Left renal cortex interstitium (tissue), 4 donors: ENCODE measurements around the gene CDC14A. TPM values are rescaled to one million over a fixed set of nuclear protein-coding genes. Genes with fewer than 3 reads are reported as not detected.

Experiments used
- DNase-seq, 4 donors: peaks; one replicate each; pipeline ENCODE4 v3.0.0-alpha.2; 2013; ENCODE audit warnings: low read depth in 4 of 4, low spot score in 2 of 4, missing footprints in 1 of 4
- polyA plus RNA-seq, 4 donors: library from polyadenylated mRNA; unstranded; fragments of 120-200 nt; gene quantifications; one replicate each; pipeline ENCODE4 v1.2.1, GENCODE V29; 2013; ENCODE audit not compliant: insufficient read length in 4 of 4

The CDC14A gene
- polyA plus RNA-seq, 4 donors = 25.7 to 34.2 (median 28.9) TPM

- no peak for DNase-seq
Measured at GRCh38 chr1:100441146-100441545, 88.8 kb downstream of the CDC14A start.

- DNase-seq = no peak
Measured at GRCh38 chr1:100441651-100442050, 89.3 kb downstream of the CDC14A start.

- no peak for DNase-seq
Measured at GRCh38 chr1:100443811-100444571, 91.7 kb downstream of the CDC14A start.

GRCh38 chr1:100445565-100445964 lies 93.3 kb downstream of the CDC14A start:
- no peak for DNase-seq

GRCh38 chr1:100448366-100448765 lies 96.1 kb downstream of the CDC14A start:
- no peak for DNase-seq

- DNase-seq = no peak
Measured at GRCh38 chr1:100449477-100449876, 97.2 kb downstream of the CDC14A start.

- DNase-seq = no peak
Measured at GRCh38 chr1:100452641-100453040, 100.3 kb downstream of the CDC14A start.

- DNase-seq = no peak
Measured at GRCh38 chr1:100455478-100456072, 103.3 kb downstream of the CDC14A start.

GRCh38 chr1:100456880-100457279 lies 104.6 kb downstream of the CDC14A start:
- no peak for DNase-seq

- no peak for DNase-seq
Measured at GRCh38 chr1:100457683-100458082, 105.4 kb downstream of the CDC14A start.

GRCh38 chr1:100458661-100459357 lies 106.5 kb downstream of the CDC14A start:
- no peak for DNase-seq

- DNase-seq = peak in 2 of 4 donors; percentile 63 to 78
Measured at GRCh38 chr1:100459358-100460114, 107.2 kb downstream of the CDC14A start.

GRCh38 chr1:100461222-100461621 lies 108.9 kb downstream of the CDC14A start:
- DNase-seq = no peak

- DNase-seq = no peak
Measured at GRCh38 chr1:100462326-100463025, 110.2 kb downstream of the CDC14A start.

GRCh38 chr1:100463791-100464424 lies 111.6 kb downstream of the CDC14A start:
- DNase-seq = peak in 1 of 4 donors; percentile 52

- no peak for DNase-seq
Measured at GRCh38 chr1:100469578-100469977, 117.3 kb downstream of the CDC14A start.

GRCh38 chr1:100474834-100475233 lies 122.5 kb downstream of the CDC14A start:
- no peak for DNase-seq

GRCh38 chr1:100476735-100477290 lies 124.5 kb downstream of the CDC14A start:
- no peak for DNase-seq

GRCh38 chr1:100478816-100479215 lies 126.5 kb downstream of the CDC14A start:
- DNase-seq = no peak
